ENCODE measurements around the gene KNSTRN. TPM values are rescaled to one million over a fixed set of nuclear protein-coding genes. Genes with fewer than 3 reads are reported as not detected.

The KNSTRN gene
- total RNA-seq, 6 experiments from 2014 or later: 5.4 to 17.2 (median 11.2) TPM

- Histone ChIP-seq H3K27me3 (no peaks in the 10 kb centered on the region), H3K4me1 (peaks cover 0 to 18% (median 2%) of the 10 kb centered on the region in 4 donors), H3K36me3 (no peaks in the 10 kb centered on the region), H3K27ac (no peak within 1 kb of the TSS), H3K9me3 (no peaks in the 10 kb centered on the region), H3K4me3 (peak within 1 kb of the TSS; percentile 46 to 55 (median 46))
- TF ChIP-seq, protein P1, sequence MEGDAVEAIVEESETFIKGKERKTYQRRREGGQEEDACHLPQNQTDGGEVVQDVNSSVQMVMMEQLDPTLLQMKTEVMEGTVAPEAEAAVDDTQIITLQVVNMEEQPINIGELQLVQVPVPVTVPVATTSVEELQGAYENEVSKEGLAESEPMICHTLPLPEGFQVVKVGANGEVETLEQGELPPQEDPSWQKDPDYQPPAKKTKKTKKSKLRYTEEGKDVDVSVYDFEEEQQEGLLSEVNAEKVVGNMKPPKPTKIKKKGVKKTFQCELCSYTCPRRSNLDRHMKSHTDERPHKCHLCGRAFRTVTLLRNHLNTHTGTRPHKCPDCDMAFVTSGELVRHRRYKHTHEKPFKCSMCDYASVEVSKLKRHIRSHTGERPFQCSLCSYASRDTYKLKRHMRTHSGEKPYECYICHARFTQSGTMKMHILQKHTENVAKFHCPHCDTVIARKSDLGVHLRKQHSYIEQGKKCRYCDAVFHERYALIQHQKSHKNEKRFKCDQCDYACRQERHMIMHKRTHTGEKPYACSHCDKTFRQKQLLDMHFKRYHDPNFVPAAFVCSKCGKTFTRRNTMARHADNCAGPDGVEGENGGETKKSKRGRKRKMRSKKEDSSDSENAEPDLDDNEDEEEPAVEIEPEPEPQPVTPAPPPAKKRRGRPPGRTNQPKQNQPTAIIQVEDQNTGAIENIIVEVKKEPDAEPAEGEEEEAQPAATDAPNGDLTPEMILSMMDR (IDR thresholded peaks at IDR 0.05): no peak
- no peak for TF ChIP-seq POLR2A (IDR thresholded peaks at IDR 0.05)
- DNase-seq: peak; percentile 89 to 93 (median 89)
- WGBS (ENCODE audit: insufficient coverage, low coverage, low lambda C conversion rate, missing lambda C conversion rate): 33% methylated on average over 4 of the region's 82 CpGs
- ATAC-seq: peak; percentile 74 to 84 (median 81)
- intact Hi-C loops (cut with DNase I): no loop called here
Measured at GRCh38 chr15:40357723-40358470, 24.6 kb upstream of the KNSTRN start, which contains the start of gene DISP2. Gene DISP2 (plus strand): TSS chr15:40358219. CDS start chr15:40358322, 103 bp downstream.

DNA sequence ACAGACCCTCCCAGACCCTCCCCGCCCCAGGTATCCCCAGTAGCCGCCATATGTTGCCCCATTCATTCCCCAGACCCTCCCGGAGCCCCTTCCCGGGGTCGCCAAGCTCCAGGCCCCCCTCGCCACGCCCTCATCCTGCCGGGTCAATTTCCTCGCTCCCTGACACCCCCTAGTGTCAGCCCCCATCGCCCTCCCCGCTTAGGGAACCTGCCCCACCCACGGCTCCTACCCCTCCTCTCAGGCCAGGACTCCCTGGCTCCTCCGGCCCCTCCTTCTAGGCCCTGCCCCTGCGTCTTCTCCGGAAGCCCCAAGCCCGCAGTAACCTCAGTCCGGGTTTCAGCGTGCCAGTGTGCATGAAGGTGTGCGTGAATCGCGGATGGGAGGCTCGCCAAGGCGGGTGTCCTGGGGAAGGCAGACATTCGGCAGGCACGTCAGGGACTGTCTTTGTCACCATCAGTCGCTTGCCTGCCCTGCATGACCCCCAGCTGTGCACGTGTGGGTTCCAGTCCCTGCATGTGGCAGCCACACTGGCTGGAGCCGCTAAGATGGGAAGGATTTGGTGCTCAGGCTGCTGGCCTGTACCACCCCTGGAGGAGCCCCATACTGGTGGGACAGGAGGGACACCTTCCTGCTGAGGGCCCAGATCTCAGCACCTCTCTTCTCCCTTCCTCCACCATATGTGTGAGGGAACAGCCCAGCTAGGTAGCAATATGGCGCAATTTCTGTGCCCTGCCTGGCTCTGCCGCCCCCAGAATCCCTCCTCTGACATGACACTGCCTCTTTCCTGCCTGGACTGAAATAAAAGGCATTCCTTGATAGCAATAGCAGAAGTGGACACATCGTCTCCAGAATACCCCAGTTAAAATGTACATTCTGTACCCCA is 23.8 kb upstream of the KNSTRN start:
- TF ChIP-seq POLR2A (IDR thresholded peaks at IDR 0.05): no peak
- TF ChIP-seq, protein P1 (IDR thresholded peaks at IDR 0.05): peak in 1 of 4 donors; percentile 7
- Histone ChIP-seq H3K27ac (no peak overlapping the region), H3K4me3 (peak overlapping the region; percentile 44 to 55 (median 46)), H3K27me3 (no peaks in the 10 kb centered on the region), H3K4me1 (peaks cover 0 to 10% (median 0%) of the 10 kb centered on the region in 4 donors), H3K9me3 (no peaks in the 10 kb centered on the region), H3K36me3 (no peaks in the 10 kb centered on the region)
- 11% methylated on average over 12 of the region's 31 CpGs for WGBS (ENCODE audit: insufficient coverage, low coverage, low lambda C conversion rate, missing lambda C conversion rate)
- peak in 1 of 3 donors; percentile 33 for DNase-seq
- intact Hi-C loops (cut with DNase I): no loop called here
- ATAC-seq: peak in 1 of 4 donors; percentile 6

DNA sequence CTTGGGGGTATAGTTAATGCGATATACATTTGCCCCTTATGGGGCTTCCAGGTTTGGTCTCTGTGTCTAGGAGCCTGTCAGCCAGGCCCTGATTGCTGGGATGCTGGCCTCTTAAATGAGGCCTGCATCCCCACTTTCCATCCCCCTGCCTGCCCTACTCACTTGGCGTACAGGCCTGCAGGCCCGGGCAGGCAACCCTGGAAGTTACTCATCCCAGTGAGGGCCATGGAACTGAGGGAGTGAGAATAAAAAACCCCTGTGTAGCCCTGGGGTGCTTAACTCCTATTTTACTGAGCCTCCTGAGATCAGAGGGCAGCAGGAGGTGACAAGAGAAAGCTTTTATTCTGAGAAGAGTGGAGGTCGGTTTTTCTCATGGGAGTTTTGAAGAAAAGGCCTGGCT is 22.5 kb upstream of the KNSTRN start:
- Histone ChIP-seq H3K4me3 (no peak overlapping the region), H3K27ac (no peak overlapping the region), H3K27me3 (no peaks in the 10 kb centered on the region), H3K9me3 (no peaks in the 10 kb centered on the region), H3K36me3 (no peaks in the 10 kb centered on the region), H3K4me1 (peaks cover 0 to 3% (median 0%) of the 10 kb centered on the region in 4 donors)
- ATAC-seq (no peak), DNase-seq (no peak)
- intact Hi-C loops (cut with DNase I): loop anchor here in 1 of 2 donors (10.0 kb wide), 1 partner anchor 55 kb away; no protein-coding TSS in a partner anchor
- WGBS (ENCODE audit: insufficient coverage, low coverage, low lambda C conversion rate, missing lambda C conversion rate): 88% methylated on average over 1 of the region's 4 CpGs
- no peak for TF ChIP-seq POLR2A (IDR thresholded peaks at IDR 0.05)
- TF ChIP-seq, protein P1 (IDR thresholded peaks at IDR 0.05): no peak

DNA sequence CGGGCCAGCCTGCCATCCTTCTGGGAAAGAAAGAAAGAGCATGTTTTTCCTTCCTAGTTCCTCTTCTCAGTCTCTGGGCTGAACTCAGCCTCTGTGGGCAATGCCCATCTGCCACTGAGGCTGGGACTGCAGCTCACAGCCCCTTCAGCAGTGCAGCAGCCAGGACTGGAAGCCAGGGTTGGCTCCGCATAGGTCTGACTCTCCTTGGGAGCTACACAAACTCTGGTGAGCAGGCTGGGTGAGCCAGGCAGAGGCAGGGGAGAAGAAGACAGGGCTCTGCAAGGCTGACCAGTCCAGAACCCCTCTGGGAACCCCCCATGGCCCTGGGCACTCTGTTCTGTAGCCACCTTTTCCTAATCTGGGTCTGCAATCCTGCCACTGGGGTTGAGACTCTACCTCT is 20.9 kb upstream of the KNSTRN start:
- Histone ChIP-seq H3K4me1 (peaks cover 0 to 6% (median 3%) of the 10 kb centered on the region in 4 donors), H3K4me3 (no peak overlapping the region), H3K27me3 (no peaks in the 10 kb centered on the region), H3K27ac (no peak overlapping the region), H3K36me3 (no peaks in the 10 kb centered on the region), H3K9me3 (no peaks in the 10 kb centered on the region)
- DNase-seq (no peak), ATAC-seq (no peak)
- intact Hi-C loops (cut with DNase I): loop anchor here in 1 of 2 donors (10.0 kb wide), 1 partner anchor 53 kb away; no protein-coding TSS in a partner anchor
- TF ChIP-seq POLR2A (IDR thresholded peaks at IDR 0.05): no peak
- TF ChIP-seq, protein P1 (IDR thresholded peaks at IDR 0.05): no peak
- WGBS (ENCODE audit: insufficient coverage, low coverage, low lambda C conversion rate, missing lambda C conversion rate): 83% methylated on average over 2 of the region's 2 CpGs
